HuH-7.5 (cell line): ENCODE measurements around the gene DSCAM.

Experiments used
- DNase-seq: peaks from one replicate; pipeline ENCODE4 v3.0.0; 2011; ENCODE audit warnings: low spot score

The DSCAM gene

DNA sequence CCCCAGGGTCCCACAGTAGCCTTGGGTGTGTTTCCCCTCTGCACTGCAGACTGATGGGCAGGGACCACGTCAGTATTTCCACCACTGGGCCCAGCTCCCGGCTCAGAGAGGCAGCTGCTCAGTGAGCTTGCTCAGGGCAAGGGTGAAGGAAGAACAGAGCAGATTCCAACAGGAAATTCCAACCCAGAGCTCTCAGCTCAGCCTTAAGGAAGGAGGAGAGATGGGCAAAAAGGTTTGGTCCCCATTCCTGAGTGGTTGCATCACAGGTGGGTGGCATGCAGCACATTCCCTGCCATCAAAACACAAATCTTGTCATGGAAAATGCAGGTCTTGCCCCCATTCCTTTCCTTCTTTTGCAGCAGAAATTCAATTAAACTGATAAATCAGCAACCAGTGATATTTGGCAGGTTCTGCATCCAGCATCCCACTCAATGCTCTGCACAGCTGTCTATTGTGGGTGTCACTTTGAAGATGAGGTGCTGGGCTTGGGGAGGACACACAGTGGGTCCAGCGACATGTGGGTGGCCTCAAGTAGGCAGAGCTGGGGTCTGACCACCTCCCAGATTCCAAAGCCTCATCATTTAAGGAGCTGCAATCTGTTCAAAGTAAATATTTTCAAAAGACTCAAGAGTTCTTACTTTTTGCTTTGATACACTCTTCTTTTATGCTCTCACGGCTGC, 315.4 kb downstream of the DSCAM start:
- no peak for DNase-seq

- no peak for DNase-seq
Observed at GRCh38 chr21:40531016-40531415, 315.9 kb downstream of the DSCAM start.

- no peak for DNase-seq
Observed at GRCh38 chr21:40517646-40518045, 329.3 kb downstream of the DSCAM start.

DNA sequence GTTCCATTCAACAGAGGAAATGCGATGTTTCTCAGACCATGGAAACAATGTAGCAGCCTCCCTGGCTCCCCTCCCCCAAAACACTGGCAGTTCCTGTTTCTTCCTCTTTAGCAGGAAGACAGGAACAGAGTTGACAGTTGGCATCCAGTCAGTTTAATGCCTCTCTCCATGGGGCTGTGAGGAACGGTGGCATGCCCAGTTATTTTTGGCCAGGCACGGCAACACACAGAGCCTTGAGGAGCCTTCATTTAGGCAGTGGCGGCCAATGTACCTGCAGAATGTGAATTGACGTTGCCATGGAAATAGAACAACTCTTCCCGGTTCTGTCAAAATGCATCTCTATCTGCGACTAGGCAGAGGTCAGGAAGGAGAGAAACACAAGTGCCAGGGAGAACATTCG, 330.6 kb downstream of the DSCAM start:
- DNase-seq = no peak

DNA sequence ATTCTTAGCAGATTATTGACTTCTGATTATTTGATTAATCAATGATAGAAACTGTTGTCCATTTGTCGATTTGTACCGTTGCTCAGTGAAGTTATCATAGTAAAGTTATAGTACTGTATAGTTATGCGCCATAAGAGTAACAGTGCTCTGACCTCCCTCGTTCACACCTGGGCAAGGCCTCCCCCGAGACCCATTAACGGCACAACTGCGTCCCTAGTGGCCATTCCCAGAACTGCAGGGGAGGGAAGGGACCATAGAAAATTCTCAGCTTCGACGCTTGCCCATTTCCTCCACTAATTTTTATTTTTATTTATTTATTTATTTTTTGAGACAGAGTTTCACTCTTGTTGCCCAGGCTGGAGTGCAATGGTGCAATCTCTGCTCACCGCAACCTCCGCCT, 334.4 kb downstream of the DSCAM start:
- no peak for DNase-seq

DNA sequence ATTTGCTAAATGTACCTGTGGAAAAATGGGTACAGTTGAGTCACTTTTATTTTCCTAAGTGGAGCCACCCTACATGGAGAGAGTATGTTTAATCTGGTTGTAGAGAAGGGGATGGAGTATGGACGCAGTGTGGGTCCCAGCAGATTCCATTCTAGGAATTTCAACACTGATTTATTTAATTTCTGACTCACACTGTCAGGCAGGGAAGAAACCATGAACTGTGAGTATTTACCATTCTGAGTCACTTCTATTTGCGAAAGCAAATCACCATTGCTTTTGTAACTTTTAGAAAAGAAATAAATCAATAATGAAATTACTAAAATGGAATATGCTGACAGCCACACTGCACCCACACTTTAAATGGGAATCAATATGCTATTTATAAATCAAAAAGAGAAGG, 339.0 kb downstream of the DSCAM start:
- DNase-seq = no peak

DNA sequence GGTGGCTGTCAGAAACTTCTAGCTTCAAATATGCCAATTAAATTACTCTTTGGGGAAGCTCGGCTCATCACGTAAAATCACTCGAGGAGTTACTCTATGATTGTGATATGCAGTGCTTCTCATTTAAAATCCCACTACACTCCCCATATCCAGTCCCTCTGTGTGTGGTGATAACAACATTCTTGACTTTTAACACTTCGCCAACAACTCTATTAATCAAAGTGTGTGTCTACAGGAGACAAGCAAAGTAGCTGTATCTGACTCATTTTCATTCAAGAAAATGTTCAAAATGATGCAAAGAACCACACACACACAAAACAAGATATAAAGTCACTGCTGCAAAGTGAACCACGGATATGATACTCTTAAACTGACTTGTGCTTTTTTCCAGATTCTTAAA, 341.3 kb downstream of the DSCAM start:
- DNase-seq = no peak

- DNase-seq = no peak
Observed at GRCh38 chr21:40505244-40505643, 341.7 kb downstream of the DSCAM start.

- DNase-seq = no peak
Observed at GRCh38 chr21:40504825-40505224, 342.1 kb downstream of the DSCAM start.

DNA sequence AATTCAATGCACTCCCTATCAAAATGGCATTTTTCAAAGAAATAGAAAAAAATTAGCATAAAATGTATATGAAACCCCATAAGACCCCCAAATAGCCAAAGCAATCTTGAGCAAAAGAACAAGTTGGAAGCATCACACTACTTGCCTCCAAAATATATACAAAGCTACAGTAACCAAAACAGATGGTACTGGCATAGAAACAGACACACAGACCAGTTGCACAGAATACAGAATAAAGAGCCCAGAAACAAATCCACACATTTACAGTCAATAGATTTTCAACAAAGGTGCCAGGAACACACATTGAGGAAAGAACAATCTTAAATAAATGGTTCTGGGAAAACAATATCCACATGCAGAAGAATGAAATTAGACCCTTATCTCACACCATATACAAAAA, 350.8 kb downstream of the DSCAM start:
- no peak for DNase-seq

GRCh38 chr21:40490408-40490807, 356.6 kb downstream of the DSCAM start:
- no peak for DNase-seq

GRCh38 chr21:40489001-40489400, 358.0 kb downstream of the DSCAM start:
- no peak for DNase-seq

DNA sequence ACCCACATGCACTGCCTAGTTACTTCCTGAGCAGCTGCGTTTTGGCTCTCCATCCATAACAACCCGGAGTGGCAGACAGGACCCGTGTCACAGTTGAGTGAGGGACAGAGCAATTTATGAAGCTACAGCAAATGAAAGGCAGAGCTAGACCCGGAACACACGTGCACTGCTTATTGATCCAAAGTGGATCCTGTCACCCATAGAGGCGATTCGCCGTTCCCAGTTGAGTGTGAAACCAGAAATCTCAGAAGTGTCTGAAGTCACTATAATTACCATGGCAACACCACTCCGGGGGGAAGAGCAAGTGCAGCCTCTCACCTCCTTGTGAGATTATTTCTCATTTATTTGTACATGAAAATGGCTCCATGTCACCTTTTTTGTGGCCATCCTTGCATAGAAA, 365.2 kb downstream of the DSCAM start:
- no peak for DNase-seq

DNA sequence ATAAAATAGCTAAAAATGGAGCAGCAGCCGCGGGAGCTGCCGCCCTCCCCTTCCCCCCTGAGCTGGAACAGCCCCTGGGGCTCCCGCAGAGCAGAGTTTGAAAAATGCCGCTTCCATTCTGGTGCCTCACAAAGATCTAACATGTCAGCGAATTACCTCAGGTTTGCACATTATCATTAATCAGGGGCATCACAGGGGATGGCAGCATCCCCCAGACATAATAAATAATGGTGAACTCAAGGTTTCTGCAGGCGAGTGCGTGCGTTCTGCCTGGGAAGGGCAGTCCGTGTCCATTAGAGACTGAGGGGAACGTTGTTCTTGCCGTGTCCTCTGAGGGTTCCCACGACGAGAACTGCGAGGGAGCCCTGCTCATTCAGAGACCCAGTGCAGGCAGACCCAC, 372.4 kb downstream of the DSCAM start:
- DNase-seq = no peak

DNA sequence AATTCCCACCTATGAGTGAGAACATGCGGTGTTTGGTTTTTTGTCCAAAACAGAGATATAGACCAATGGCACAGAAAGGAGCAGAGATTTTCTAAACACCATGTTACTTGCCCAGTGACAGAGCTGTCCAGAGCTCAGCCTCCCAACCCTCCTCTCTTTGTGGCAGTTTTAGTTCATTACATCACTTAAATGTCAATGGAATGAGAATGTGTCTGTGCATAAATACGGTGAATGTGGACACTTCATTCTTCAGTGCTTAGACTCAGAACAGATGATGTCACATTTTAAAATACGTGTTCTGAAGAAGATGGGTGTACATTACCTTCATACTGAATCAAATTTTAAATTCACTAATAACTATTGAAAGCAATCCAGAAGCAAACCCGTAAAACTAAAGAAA, 374.9 kb downstream of the DSCAM start:
- DNase-seq = no peak

DNA sequence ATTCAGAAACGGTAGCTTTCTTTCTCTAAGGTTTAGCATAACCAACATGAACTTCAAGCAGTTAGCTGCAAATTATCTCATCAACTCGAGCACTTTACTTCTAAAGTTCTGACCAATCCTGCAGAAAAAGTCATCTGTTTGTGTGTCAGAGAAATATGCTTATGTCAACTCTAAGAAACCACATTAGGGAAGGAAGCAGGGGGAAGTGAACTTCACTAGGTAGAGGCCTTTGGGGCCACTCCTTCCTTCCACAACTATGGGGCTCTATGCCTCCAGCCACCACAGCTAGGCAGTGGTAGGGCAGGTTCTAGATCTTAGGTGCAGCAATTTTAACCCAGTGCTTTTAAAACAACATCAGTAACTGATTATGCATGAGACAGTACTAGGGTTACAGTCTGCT, 375.9 kb downstream of the DSCAM start:
- DNase-seq = no peak

GRCh38 chr21:40466893-40467483, 380.0 kb downstream of the DSCAM start:
- no peak for DNase-seq

DNA sequence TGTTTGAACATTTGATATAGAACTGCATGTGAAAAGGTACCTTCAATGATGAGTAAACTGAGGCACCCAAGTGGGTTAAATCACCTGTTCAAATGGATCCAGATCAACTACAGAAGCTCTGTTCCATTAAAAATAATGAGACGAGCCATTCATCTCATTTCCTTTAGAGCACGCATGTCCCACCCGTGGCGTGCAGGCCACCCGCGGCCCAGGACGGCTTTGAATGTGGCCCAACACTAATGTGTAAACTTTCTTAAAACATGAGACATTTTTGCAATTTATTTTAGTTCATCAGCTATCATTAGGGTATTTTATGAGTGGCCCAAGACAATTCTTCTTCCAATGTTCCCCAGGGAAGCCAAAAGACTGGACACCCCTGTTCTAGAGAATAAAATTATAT, 381.6 kb downstream of the DSCAM start:
- no peak for DNase-seq

DNA sequence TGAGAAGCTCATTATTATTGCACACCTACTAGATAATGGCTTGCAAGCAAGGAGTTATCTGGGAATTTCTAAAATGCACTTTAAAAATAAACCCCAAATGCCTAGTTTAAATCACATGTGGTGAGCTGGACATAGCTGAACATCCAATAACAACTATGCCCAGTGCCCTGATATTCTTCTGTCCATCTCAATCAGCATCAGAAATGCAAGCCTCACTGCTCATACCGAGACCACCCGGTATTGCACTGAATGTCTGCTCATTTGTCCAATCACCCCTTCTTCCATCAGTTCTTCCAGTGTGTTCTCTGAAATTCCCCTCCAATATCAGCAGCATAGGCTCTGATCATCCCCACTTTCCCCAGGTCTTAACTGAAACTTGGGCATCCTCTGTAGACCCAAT, 383.8 kb downstream of the DSCAM start:
- no peak for DNase-seq

DNA sequence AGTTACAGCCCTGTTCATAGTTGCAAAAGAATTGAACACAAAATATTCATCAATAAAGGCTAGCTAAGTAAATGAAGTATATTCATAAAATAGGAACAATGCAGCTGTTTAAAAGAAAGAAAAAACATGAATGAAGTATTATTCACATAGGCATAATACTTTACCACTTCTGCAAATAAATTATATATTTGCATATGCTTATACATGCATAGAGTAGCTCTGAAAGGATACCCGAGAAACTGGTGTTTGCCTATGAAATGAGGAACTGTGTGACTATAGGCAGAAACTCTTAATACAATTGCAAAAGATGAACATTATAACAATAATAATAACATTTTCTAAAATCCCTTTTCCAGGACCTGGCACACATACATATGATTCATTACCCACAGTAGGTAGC, 385.9 kb downstream of the DSCAM start:
- no peak for DNase-seq

DNA sequence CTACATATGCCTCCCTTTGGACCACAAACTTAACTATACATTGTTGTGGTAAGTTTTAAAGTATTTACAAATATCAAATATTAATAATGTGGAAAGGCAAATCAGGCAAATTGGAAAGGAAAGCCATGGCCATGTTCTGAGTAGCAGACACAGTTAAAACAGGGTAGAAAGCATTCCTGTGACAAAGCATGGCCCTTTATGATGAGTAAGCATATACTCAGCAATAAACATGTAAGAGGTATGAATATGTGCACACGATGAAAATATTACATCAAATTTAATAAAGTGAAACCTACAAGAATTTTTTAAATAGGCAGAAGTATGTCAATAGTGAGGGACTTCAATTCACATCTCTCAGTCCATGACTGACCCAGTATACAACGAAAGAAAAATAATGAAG, 389.2 kb downstream of the DSCAM start:
- DNase-seq = no peak

GRCh38 chr21:40454057-40454456, 392.9 kb downstream of the DSCAM start:
- no peak for DNase-seq

- DNase-seq = no peak
Observed at GRCh38 chr21:40453183-40453582, 393.8 kb downstream of the DSCAM start.

DNA sequence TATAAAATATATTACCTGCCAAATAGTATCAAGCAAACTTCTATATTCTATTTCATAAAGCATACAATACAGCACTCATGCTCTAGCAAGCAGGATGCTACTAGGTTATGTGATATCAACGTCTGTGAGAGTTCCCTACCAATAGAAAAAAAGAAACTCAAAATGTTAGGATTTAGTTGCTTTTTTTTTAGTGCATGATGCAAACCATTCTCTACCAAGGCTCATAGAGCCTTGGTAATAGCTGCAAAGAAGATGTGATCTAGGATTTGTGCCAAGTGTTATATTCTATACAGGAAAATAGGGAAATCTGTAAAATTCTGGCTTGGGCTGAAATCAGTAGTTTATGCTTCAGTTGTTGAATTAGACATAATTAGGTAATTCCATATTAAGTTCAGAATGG, 394.4 kb downstream of the DSCAM start:
- DNase-seq = no peak
